ENCODE data around the gene S100PBP.

S100PBP gene

DNA sequence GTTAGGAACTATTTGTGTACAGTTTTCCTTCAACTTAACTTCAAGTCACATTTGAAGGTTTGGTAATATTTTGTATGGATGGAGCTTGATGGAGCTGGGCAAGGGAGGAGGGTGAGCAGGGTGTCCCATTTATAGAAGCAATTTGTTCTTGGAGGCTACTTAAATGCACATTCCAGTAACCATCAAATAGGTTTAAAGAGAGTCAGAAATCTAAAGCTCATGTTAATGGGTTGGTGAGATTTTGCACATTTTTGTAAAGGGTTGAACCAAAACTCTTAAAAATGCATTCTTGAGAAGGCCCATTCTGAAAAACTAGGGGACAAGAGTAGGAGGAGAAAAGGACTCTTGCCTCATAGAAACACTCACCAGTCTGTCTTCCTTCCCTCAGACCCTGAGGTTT is 43.1 kb downstream of the S100PBP start:
- TF ChIP-seq CTCF (IDR thresholded peaks at IDR 0.05; ENCODE audit: low read depth, low read length, missing control alignments) = no peak
- H3K4me3 ChIP-seq (ENCODE audit: low read depth, low read length) = no peak overlapping the region
- no peak for DNase-seq (ENCODE audit: low read depth)

GRCh38 chr1:32861904-32862695 is 44.6 kb downstream of the S100PBP start:
- no peak for DNase-seq (ENCODE audit: low read depth)
- TF ChIP-seq CTCF (IDR thresholded peaks at IDR 0.05; ENCODE audit: low read depth, low read length, missing control alignments) = no peak
- H3K4me3 ChIP-seq (ENCODE audit: low read depth, low read length) = no peak overlapping the region

GRCh38 chr1:32863218-32863880 is 45.9 kb downstream of the S100PBP start:
- no peak overlapping the region for H3K4me3 ChIP-seq (ENCODE audit: low read depth, low read length)
- DNase-seq (ENCODE audit: low read depth) = no peak
- TF ChIP-seq CTCF (IDR thresholded peaks at IDR 0.05; ENCODE audit: low read depth, low read length, missing control alignments) = no peak

GRCh38 chr1:32863881-32864245 is 46.4 kb downstream of the S100PBP start:
- no peak overlapping the region for H3K4me3 ChIP-seq (ENCODE audit: low read depth, low read length)
- no peak for TF ChIP-seq CTCF (IDR thresholded peaks at IDR 0.05; ENCODE audit: low read depth, low read length, missing control alignments)
- DNase-seq (ENCODE audit: low read depth) = no peak

DNA sequence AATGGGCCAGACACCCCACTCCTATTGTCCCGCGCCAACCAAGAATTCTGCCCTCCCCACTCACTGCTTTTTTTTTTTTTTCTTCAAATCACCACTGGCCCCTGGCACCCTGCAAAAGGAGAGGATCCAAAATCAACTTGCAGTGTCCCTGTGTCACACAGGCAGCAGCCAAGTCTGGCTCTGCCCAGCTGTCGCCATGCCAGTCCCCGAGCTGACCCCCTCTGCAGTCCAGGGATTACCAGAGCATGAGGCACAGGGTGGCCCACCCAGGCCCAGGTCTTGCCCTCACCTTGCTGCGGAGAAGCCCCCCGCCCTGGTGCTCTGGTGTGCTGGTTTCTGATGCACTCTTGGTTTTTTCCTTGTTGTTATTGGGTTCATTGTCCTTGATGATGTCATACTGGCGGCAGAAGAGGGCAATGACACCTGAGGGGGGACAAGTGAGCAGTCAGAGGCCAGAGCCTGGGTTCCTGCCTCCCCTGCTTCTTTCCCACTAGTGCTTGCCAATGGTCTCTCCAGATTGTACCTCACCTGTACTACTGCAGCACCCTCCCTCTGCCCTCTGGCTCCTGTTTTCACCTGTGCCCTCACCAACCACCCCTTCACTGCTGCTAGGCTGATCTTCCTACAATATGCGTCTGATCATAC is 47.0 kb downstream of the S100PBP start:
- no peak overlapping the region for H3K4me3 ChIP-seq (ENCODE audit: low read depth, low read length)
- TF ChIP-seq CTCF (IDR thresholded peaks at IDR 0.05; ENCODE audit: low read depth, low read length, missing control alignments) = no peak
- DNase-seq (ENCODE audit: low read depth) = no peak

- DNase-seq (ENCODE audit: low read depth) = no peak
- H3K4me3 ChIP-seq (ENCODE audit: low read depth, low read length) = no peak overlapping the region
- TF ChIP-seq CTCF (IDR thresholded peaks at IDR 0.05; ENCODE audit: low read depth, low read length, missing control alignments) = no peak
Measured at GRCh38 chr1:32865639-32866405, 48.4 kb downstream of the S100PBP start.

Data from GM12864 (cell line).